ENCODE measurements around the gene BMP8B. TPM values are rescaled to one million over a fixed set of nuclear protein-coding genes. Genes with fewer than 3 reads are reported as not detected.
A peak's percentile ranks its signal among the peaks of the same experiment; 100 is the strongest.
"Not testable (repeated sequence)": the region's sequence is repeated elsewhere in the genome, so short reads cannot be mapped to it uniquely, and the experiment has no call there.

BMP8B gene
- total RNA-seq, 2 experiments from 2014 or later = 0.08 to 0.26 TPM

GRCh38 chr1:39808784-39809517, 20.3 kb upstream of the BMP8B start:
- no peaks in the 10 kb centered on the region for H3K9me3 Mint-ChIP-seq (ENCODE audit: insufficient read depth)
- H3K27ac Mint-ChIP-seq = no peak overlapping the region
- ATAC-seq (no peak), DNase-seq (no peak)
- no peaks in the 10 kb centered on the region for H3K36me3 Mint-ChIP-seq (ENCODE audit: low read depth)
- ChIA-PET CTCF (interaction anchor here (1.4 kb wide), 1 partner anchor 10 kb away, joined by 3 read pairs; no protein-coding TSS in a partner anchor), POLR2A (no interaction called here)
- H3K4me3 Mint-ChIP-seq = no peak overlapping the region
- H3K27me3 Mint-ChIP-seq (ENCODE audit: low read depth) = peaks cover 9% of the 10 kb centered on the region
- H3K4me1 Mint-ChIP-seq (ENCODE audit: low read depth) = no peaks in the 10 kb centered on the region

DNA sequence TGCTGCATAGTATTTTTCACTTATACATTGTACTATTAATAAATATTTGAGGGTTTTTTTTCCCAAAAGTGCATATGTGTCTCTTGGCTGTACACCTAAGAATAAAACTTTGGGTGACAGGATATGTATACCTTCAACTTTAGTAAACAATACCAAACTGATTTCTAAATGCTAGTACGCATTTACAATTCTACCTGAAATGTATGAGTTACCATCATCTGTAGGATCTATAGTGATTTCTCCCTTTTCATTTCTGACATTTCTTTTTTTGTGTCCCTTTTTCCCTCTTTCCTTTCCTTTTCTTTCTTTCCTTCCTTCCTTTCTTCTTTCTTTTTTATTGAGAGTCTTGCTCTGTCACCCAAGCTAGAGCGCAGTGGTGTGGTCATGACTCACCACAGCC, 16.7 kb upstream of the BMP8B start:
- ATAC-seq = no peak
- H3K4me1 Mint-ChIP-seq (ENCODE audit: low read depth) = no peaks in the 10 kb centered on the region
- H3K4me3 Mint-ChIP-seq = no peak overlapping the region
- H3K27ac Mint-ChIP-seq = no peak overlapping the region
- ChIA-PET POLR2A (no interaction called here), CTCF (interaction anchor here (1.0 kb wide), 1 partner anchor 97 kb away, joined by 3 read pairs; the partner anchor contains the start of gene MYCL)
- no peaks in the 10 kb centered on the region for H3K9me3 Mint-ChIP-seq (ENCODE audit: insufficient read depth)
- DNase-seq = no peak
- peaks cover 8% of the 10 kb centered on the region for H3K27me3 Mint-ChIP-seq (ENCODE audit: low read depth)
- H3K36me3 Mint-ChIP-seq (ENCODE audit: low read depth) = no peaks in the 10 kb centered on the region

DNA sequence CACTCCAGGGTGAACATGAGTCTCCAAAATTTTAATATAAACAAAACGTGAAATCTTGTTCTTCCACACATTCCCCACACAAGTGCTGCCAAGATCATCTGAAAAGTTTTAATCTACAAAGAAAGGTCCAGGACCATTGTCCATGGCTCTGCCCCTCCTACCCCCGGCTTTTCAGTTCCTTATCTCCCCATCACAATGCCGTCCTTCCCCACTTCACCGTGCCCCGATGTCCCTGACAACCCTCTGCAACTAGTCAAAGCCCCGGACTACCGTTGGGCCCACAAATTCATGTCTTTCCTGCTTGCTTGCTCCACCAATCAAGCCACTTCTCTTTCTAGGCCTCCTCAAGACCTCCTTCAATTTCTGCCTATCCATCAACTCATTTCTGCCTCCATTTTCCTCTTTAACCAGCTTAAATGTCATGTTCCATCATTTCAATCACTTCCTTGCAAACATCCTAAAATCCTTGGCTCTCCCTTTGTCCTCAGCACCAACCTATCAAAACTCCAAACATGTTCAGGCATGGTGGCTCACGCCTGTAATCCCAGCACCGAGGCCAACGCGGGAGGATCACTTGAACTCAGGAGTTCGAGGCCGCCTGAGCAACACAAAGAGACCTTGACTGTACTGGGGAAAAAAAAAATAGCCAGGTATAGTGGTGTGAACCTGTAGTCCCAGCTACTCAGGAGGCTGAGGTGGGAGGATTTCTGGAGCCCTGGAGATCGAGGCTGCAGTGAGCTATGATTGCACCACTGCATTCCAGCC, 14.0 kb upstream of the BMP8B start:
- POLR2A ChIA-PET = no interaction called here
- CTCF ChIA-PET = interaction anchor here (8.0 kb wide), 1 partner anchor 195 kb away, joined by 52 read pairs; no protein-coding TSS in a partner anchor
- Mint-ChIP-seq H3K27ac (no peak overlapping the region), H3K4me3 (no peak overlapping the region), H3K27me3 (ENCODE audit: low read depth) (peaks cover 8% of the 10 kb centered on the region), H3K4me1 (ENCODE audit: low read depth) (peaks cover 11% of the 10 kb centered on the region), H3K9me3 (ENCODE audit: insufficient read depth) (no peaks in the 10 kb centered on the region), H3K36me3 (ENCODE audit: low read depth) (no peaks in the 10 kb centered on the region)
- no peak for DNase-seq
- no peak for ATAC-seq

DNA sequence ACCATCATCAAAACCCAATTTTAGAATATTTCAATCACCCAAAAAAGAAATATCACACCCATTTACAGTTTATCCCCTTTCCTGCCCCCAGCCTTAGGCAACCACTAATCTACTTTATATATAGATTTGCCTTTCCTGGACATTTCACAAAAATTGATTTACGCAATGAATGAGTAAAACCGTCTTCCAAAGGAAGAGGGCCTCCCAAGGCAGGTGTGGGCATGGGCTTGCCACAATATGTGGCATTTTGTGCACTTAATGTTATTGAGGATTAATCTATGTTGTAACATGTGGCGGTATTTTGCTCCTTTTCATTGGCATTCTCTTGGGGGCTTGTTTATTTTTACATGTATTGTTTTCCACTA, 11.8 kb upstream of the BMP8B start:
- no peak for ATAC-seq
- no peaks in the 10 kb centered on the region for H3K36me3 Mint-ChIP-seq (ENCODE audit: low read depth)
- no peak overlapping the region for H3K27ac Mint-ChIP-seq
- H3K27me3 Mint-ChIP-seq (ENCODE audit: low read depth) = peaks cover 9% of the 10 kb centered on the region
- H3K4me3 Mint-ChIP-seq = no peak overlapping the region
- no peak for DNase-seq
- no peaks in the 10 kb centered on the region for H3K9me3 Mint-ChIP-seq (ENCODE audit: insufficient read depth)
- POLR2A ChIA-PET = interaction anchor here (0.7 to 0.8 kb wide), 2 partner anchors 89 to 179 kb away, joined by 3 read pairs; no protein-coding TSS in a partner anchor
- CTCF ChIA-PET = interaction anchor here (0.6 to 8.0 kb wide), 26 partner anchors 10 to 445 kb away, joined by 3 to 52 read pairs (median 3); partner anchors contain the start of genes BMP8B and HPCAL4
- H3K4me1 Mint-ChIP-seq (ENCODE audit: low read depth) = peaks cover 11% of the 10 kb centered on the region

DNA sequence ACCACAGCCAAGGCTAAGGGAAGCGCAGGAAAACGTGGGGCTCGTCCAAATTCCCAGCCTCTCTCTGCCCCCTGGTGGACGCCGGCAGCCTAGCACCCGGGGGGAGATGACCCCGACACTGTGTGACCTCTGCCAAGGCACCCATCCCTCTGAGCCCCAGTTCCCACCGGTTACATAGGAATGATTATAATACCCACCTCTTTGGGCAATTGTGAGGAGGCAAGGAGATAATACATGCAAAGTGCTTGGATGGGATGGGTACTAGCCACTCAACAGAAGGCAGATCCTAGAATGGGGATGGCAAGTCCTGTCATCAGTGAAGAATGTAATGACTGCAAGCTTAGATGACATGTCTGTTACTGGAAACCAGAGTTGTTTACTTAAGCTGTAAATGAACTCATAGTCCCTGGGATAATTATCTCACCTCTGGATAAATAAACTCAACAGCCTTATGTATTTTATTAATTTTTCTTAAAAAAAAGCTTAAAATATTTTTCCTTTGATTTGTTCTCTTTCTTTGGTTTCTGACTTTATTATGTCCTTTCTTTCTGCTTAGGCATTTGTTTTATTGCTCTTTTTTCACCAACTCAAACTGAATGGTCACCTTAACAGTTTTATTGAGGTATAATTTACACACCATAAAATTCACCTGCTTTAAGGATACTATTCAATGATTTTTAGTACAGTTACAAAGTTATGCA, 11.3 kb upstream of the BMP8B start:
- CTCF ChIA-PET = interaction anchor here (0.6 to 8.0 kb wide), 28 partner anchors 11 to 445 kb away, joined by 3 to 52 read pairs (median 3); partner anchors contain the start of genes BMP8B and HPCAL4
- DNase-seq (peak; percentile 73), ATAC-seq (peak; percentile 75)
- H3K36me3 Mint-ChIP-seq (ENCODE audit: low read depth) = no peaks in the 10 kb centered on the region
- H3K4me3 Mint-ChIP-seq = peak overlapping the region; percentile 49
- H3K27ac Mint-ChIP-seq = peak overlapping the region; percentile 82
- H3K4me1 Mint-ChIP-seq (ENCODE audit: low read depth) = peaks cover 11% of the 10 kb centered on the region
- no peaks in the 10 kb centered on the region for H3K9me3 Mint-ChIP-seq (ENCODE audit: insufficient read depth)
- H3K27me3 Mint-ChIP-seq (ENCODE audit: low read depth) = peaks cover 6% of the 10 kb centered on the region
- POLR2A ChIA-PET = interaction anchor here (0.7 to 0.8 kb wide), 2 partner anchors 90 to 179 kb away, joined by 3 read pairs; no protein-coding TSS in a partner anchor

DNA sequence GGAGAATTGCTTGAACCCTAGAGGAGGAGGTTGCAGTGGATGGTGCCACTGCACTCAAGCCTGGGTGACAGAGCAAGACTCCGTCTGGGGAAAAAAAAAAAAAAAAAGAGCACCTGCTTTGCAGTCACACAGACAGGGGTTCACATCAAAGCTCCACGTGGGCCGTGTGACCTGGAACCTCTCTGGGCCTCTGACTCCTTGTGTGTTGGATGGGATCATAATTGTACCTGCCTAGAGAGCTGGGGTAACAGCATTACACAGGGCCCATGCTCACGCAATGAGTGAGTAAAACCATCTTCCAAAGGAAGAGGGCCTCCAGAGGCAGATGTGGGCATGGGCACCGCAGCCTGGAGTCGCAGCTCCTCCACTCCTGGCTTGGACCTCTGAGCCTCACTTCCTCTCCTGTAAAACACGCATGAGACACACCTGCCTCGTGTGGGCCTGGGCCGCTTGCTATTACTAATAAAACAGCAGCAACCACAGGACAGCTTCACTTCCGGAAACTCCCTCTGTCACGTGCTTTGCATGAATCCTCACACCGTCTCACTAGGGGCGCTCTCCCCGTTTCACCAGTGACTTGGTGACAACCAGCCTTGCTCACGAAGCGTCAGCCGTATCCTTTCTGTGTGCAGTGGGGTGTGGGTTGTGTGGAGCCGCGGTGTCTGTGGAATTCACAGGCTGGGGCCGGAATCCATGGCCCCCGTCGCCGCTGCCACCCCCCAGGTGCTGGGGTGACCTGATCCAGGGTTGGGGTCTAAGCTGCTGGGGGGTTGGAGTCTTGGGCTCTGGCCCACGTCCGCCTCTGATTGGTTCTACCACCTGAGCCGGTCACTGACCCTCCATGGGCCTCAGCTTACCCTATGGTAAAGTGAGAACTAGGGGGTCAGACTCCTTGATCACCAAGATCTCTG, 10.4 kb upstream of the BMP8B start:
- H3K27me3 Mint-ChIP-seq (ENCODE audit: low read depth); H3K36me3 Mint-ChIP-seq (ENCODE audit: low read depth); H3K9me3 Mint-ChIP-seq (ENCODE audit: insufficient read depth): not testable (repeated sequence)
- peak overlapping the region; percentile 82 for H3K27ac Mint-ChIP-seq
- ChIA-PET CTCF (interaction anchor here (0.6 to 8.0 kb wide), 30 partner anchors 10 to 444 kb away, joined by 3 to 52 read pairs (median 3); partner anchors contain the start of genes BMP8B, HPCAL4 and PPIE), POLR2A (interaction anchor here (0.6 to 1.0 kb wide), 3 partner anchors 60 to 97 kb away, joined by 3 to 4 read pairs (median 4); partner anchors contain the start of gene PPIE)
- peak overlapping the region; percentile 49 for H3K4me3 Mint-ChIP-seq
- peaks cover 11% of the 10 kb centered on the region for H3K4me1 Mint-ChIP-seq (ENCODE audit: low read depth)
- DNase-seq = peak; percentile 88
- peak; percentile 99 for ATAC-seq

DNA sequence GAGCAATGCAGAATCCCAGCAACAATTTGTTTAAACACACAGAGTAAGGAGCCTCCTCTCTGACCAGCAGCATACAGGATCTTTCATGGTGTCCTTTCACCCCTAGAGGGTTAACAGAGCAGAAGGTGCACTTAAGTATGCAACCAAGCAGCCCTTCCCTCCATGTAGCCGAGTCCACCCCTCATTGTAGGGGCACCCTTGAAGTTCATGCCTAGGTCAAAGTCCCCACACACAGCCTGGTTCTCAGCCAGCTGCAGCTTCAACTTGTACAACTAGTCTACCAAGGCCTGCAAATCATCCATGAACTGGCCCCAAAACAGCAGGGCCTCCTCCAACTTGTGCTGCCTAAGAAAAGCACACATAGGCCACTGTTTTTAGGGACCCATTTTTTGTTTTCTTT, 7.0 kb upstream of the BMP8B start:
- Mint-ChIP-seq H3K27me3 (ENCODE audit: low read depth) (peaks cover 11% of the 10 kb centered on the region), H3K36me3 (ENCODE audit: low read depth) (no peaks in the 10 kb centered on the region), H3K4me1 (ENCODE audit: low read depth) (peaks cover 16% of the 10 kb centered on the region), H3K9me3 (ENCODE audit: insufficient read depth) (no peaks in the 10 kb centered on the region), H3K27ac (no peak overlapping the region), H3K4me3 (no peak overlapping the region)
- POLR2A ChIA-PET = no interaction called here
- CTCF ChIA-PET = no interaction called here
- ATAC-seq = no peak
- no peak for DNase-seq

DNA sequence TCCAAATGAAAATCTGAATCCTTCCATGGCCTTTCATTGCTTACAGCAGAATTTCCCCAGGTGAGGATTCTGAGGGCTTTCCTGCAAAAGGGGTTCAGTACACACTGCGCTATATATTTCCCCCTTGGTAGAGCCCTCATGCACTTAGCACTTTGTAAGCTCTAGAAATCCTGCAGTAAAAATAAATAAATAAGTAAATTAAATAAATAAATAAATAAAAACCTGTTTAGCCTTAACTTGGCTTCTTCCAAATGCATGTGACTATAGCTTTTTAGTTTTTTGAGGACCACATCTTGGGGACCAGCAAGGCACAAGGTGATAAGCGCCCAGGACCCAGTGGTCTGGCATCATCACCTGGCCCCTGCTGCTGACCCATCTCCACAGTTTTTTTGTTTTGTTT, 3.2 kb upstream of the BMP8B start:
- ChIA-PET POLR2A (interaction anchor here (0.7 kb wide), 1 partner anchor 109 kb away, joined by 3 read pairs; no protein-coding TSS in a partner anchor), CTCF (no interaction called here)
- no peak for ATAC-seq
- Mint-ChIP-seq H3K27me3 (ENCODE audit: low read depth) (peaks cover 31% of the 10 kb centered on the region), H3K27ac (no peak overlapping the region), H3K36me3 (ENCODE audit: low read depth) (no peaks in the 10 kb centered on the region), H3K4me1 (ENCODE audit: low read depth) (peaks cover 14% of the 10 kb centered on the region), H3K4me3 (no peak overlapping the region), H3K9me3 (ENCODE audit: insufficient read depth) (no peaks in the 10 kb centered on the region)
- no peak for DNase-seq

- Mint-ChIP-seq H3K27me3 (ENCODE audit: low read depth) (peaks cover 33% of the 10 kb centered on the region), H3K9me3 (ENCODE audit: insufficient read depth) (no peaks in the 10 kb centered on the region), H3K36me3 (ENCODE audit: low read depth) (no peaks in the 10 kb centered on the region), H3K27ac (no peak overlapping the region), H3K4me1 (ENCODE audit: low read depth) (peaks cover 14% of the 10 kb centered on the region), H3K4me3 (peak overlapping the region; percentile 58)
- CTCF ChIA-PET = interaction anchor here (1.7 to 3.8 kb wide), 2 partner anchors 10 to 112 kb away, joined by 4 to 19 read pairs; partner anchors contain the start of gene MYCL
- DNase-seq = no peak
- no peak for ATAC-seq
- POLR2A ChIA-PET = no interaction called here
Observed at GRCh38 chr1:39789571-39790110, 976 bp upstream of the BMP8B start.

GRCh38 chr1:39788426-39788757, 273 bp downstream of the BMP8B start:
- Mint-ChIP-seq H3K27me3 (ENCODE audit: low read depth) (peaks cover 33% of the 10 kb centered on the region), H3K4me3 (no peak overlapping the region), H3K4me1 (ENCODE audit: low read depth) (peaks cover 14% of the 10 kb centered on the region), H3K9me3 (ENCODE audit: insufficient read depth) (no peaks in the 10 kb centered on the region), H3K27ac (no peak overlapping the region), H3K36me3 (ENCODE audit: low read depth) (no peaks in the 10 kb centered on the region)
- ChIA-PET CTCF (interaction anchor here (1.7 to 3.8 kb wide), 2 partner anchors 11 to 114 kb away, joined by 4 to 19 read pairs; partner anchors contain the start of gene MYCL), POLR2A (no interaction called here)
- DNase-seq (no peak), ATAC-seq (peak; percentile 37)

Measured in activated CD8-positive, alpha-beta T cell treated with anti-CD3 and anti-CD28 coated beads, Interleukin-2, amount 10 ng/mL, durations not matched to agents 7 days and 5 days (primary cell).